GM12878 (cell line): ENCODE measurements around the gene SHROOM2. TPM values are rescaled to one million over a fixed set of nuclear protein-coding genes. Genes with fewer than 3 reads are reported as not detected.

Experiments used
- ATAC-seq: fragments of 200-7000 bp; cut with Tn5 transposase; 3 replicates; pipeline ENCODE4 v1.9.1; 2020; ENCODE audit warnings: mild to moderate bottlenecking, moderate library complexity
- BruUV-seq: library from RNA; stranded (reverse); fragments of 400-500 nt; replicated peaks from 2 replicates; lab custom pipeline; 2021; lab: Mats Ljungman, UMichigan
- CTCF ChIA-PET: fragments of 300-600 bp; sonication (Branson Sonifier 250); formaldehyde crosslinking; extraction: SDS; loops from one replicate; lab custom pipeline; 2021; ENCODE audit warnings: inconsistent platforms; lab: Yijun Ruan, JAX
- POLR2A ChIA-PET: fragments of 350-600 bp; formaldehyde crosslinking; extraction: SDS; loops from one replicate; lab custom pipeline; 2021; ENCODE audit warnings: inconsistent platforms; lab: Charles Lee
- RAD21 ChIA-PET: fragments of 300-600 bp; sonication (Branson Sonifier 250); formaldehyde crosslinking; loops from one replicate; lab custom pipeline; 2023; ENCODE audit warnings: antibody characterized with exemption; ENCODE audit not compliant: unreplicated experiment; lab: Charles Lee
- SMC1A ChIA-PET: fragments of 300-600 bp; sonication (Branson Sonifier 250); formaldehyde crosslinking; loops from one replicate; lab custom pipeline; 2023; ENCODE audit not compliant: unreplicated experiment, uncharacterized antibody; lab: Charles Lee
- DNase-seq: peaks from one replicate; pipeline ENCODE4 v3.0.0-alpha.2; 2011; ENCODE audit warnings: low read depth, low spot score
- FAIRE-seq: peaks from 3 replicates; lab custom pipeline; 2011; peaks lifted over from hg19 to GRCh38; lab: Jason Lieb, UNC
- H2AFZ ChIP-seq: 2 replicates; pipeline ENCODE4 v1.6.0; 2011; ENCODE audit warnings: low read depth, low read length, control low read depth; ENCODE audit not compliant: control insufficient read depth
- H3K27ac ChIP-seq: 2 replicates; pipeline ENCODE4 v1.5.1; 2011; ENCODE audit warnings: control low read depth; ENCODE audit not compliant: control insufficient read depth, insufficient read depth
- H3K27me3 ChIP-seq, 2 experiments: replicated peaks in 1 of 2; 2 replicates each; pipeline versions ENCODE4 v1.6.0 to v1.6.1; 2011; ENCODE audit warnings: low read length in 1 of 2; ENCODE audit not compliant: control insufficient read depth in 2 of 2, insufficient read depth in 2 of 2
- H3K36me3 ChIP-seq, 2 experiments: 2 replicates each; pipeline ENCODE4 v1.5.1; 2011; ENCODE audit warnings: low read length in 1 of 2; ENCODE audit not compliant: control insufficient read depth in 2 of 2, insufficient read depth in 2 of 2
- H3K4me1 ChIP-seq: 2 replicates; pipeline ENCODE4 v1.6.1; 2011; ENCODE audit warnings: mild to moderate bottlenecking, low read length, moderate library complexity, mixed read lengths; ENCODE audit not compliant: control insufficient read depth, insufficient read depth
- H3K4me2 ChIP-seq: 2 replicates; pipeline ENCODE4 v1.6.0; 2011; ENCODE audit warnings: control low read depth; ENCODE audit not compliant: control insufficient read depth, insufficient read depth
- H3K4me3 ChIP-seq: fragments of 200-600 bp; sonication (generic); 2 replicates; pipeline ENCODE4 v1.5.1; 2016
- H3K79me2 ChIP-seq: 2 replicates; pipeline ENCODE4 v1.6.0; 2011; ENCODE audit warnings: low read length; ENCODE audit not compliant: control insufficient read depth, insufficient read depth
- H3K9ac ChIP-seq: 2 replicates; pipeline ENCODE4 v1.8.0; 2011; ENCODE audit warnings: low read length, control low read depth, mixed read lengths; ENCODE audit not compliant: control insufficient read depth, insufficient read depth
- H3K9me3 ChIP-seq: replicated peaks from 3 replicates; pipeline ENCODE4 v1.5.1; 2011; ENCODE audit warnings: mild to moderate bottlenecking, low read length; ENCODE audit not compliant: control insufficient read depth, insufficient read depth
- H4K20me1 ChIP-seq: 2 replicates; pipeline ENCODE4 v1.6.0; 2011; ENCODE audit not compliant: control insufficient read depth, insufficient read depth
- BCL11A ChIP-seq: IDR thresholded peaks from 2 replicates; pipeline ENCODE4 v1.6.1; 2011; ENCODE audit warnings: low read depth, low read length
- DPF2 ChIP-seq: fragments of 450-650 bp; IDR thresholded peaks from 2 replicates; pipeline ENCODE4 v1.6.1; 2017; ENCODE audit warnings: mild to moderate bottlenecking
- NBN ChIP-seq: fragments of 450-650 bp; IDR thresholded peaks from 2 replicates; pipeline ENCODE4 v1.6.1; 2016
- NFXL1 ChIP-seq: fragments of 450-650 bp; IDR thresholded peaks from 2 replicates; pipeline ENCODE4 v1.6.1; 2017; ENCODE audit warnings: antibody characterized with exemption, mild to moderate bottlenecking, borderline replicate concordance
- POLR2AphosphoS2 ChIP-seq: IDR thresholded peaks from 2 replicates; pipeline ENCODE4 v1.6.1; 2011; ENCODE audit warnings: low read depth, mild to moderate bottlenecking, low read length, improper control_type of control experiment, moderate library complexity
- POLR2AphosphoS5 ChIP-seq: IDR thresholded peaks from 2 replicates; pipeline ENCODE4 v1.6.1; 2011; ENCODE audit warnings: mild to moderate bottlenecking, low read length, inconsistent platforms
- RELA ChIP-seq: fragments of 450-650 bp; IDR thresholded peaks from 2 replicates; pipeline ENCODE4 v1.8.0; 2014; ENCODE audit warnings: borderline replicate concordance; ENCODE audit not compliant: partially characterized antibody
- RUNX3 ChIP-seq: IDR thresholded peaks from 2 replicates; pipeline ENCODE4 v1.6.1; 2012; ENCODE audit warnings: low read length, inconsistent platforms
- SMAD1 ChIP-seq: fragments of 450-650 bp; IDR thresholded peaks from 2 replicates; pipeline ENCODE4 v1.6.1; 2018; ENCODE audit warnings: mild to moderate bottlenecking, low read depth; ENCODE audit not compliant: partially characterized antibody
- ZNF207 ChIP-seq: fragments of 450-650 bp; IDR thresholded peaks from 2 replicates; pipeline ENCODE4 v1.6.1; 2014; ENCODE audit warnings: antibody characterized with exemption, mild to moderate bottlenecking, borderline replicate concordance
- ZNF274 ChIP-seq: IDR thresholded peaks from one replicate; pipeline ENCODE4 v1.8.0; 2011; ENCODE audit not compliant: insufficient read length, insufficient read depth
- WGBS: methylation state at CpG from one replicate; pipeline ENCODE4 v1.1.6; 2016; ENCODE audit warnings: low lambda C conversion rate; ENCODE audit not compliant: insufficient replicate concordance, insufficient coverage; ENCODE audit errors: missing lambda C conversion rate; 5-methylcytosine and 5-hydroxymethylcytosine counted together
- in situ Hi-C: fragments of 300-500 bp; cut with MboI; formaldehyde crosslinking; loops from 9 replicates; pipeline ENCODE4 v1.14.3; 2018; ENCODE audit warnings: mixed read lengths
- intact Hi-C: fragments of 100-400 bp; cut with micrococcal nuclease; formaldehyde crosslinking; loops from one replicate; pipeline ENCODE4 v1.14.2; 2022; ENCODE audit not compliant: unreplicated experiment
- polyA plus RNA-seq, 11 experiments: library from polyadenylated mRNA; depleted of rRNA in 4 of 11; unstranded in 6 of 11; stranded (reverse) in 5 of 11; fragments of >200 nt; fragmentation: Nextera tagmentation in 4 of 11; fragmentation: Illumina TruSeq in 1 of 11; extraction: Ambion mirVana in 4 of 11; extraction: Trizol in 1 of 11; gene quantifications; 1 replicate in 1 of 11; 2 replicates in 10 of 11; pipeline versions ENCODE4 v1.2.1 to v1.2.3, GENCODE V29; 2011 to 2016; ENCODE audit warnings: inconsistent platforms in 2 of 11, missing spikeins in 2 of 11, low read depth in 1 of 11
- total RNA-seq, 4 experiments: library from RNA; depleted of rRNA in 3 of 4; stranded (reverse); fragments of >200 nt in 3 of 4; fragmentation: Illumina TruSeq in 1 of 4; extraction: Trizol in 1 of 4; gene quantifications; 2 replicates each; pipeline versions ENCODE4 v1.2.1 to v1.2.3, GENCODE V29; 2013 to 2021
- TF ChIP-seq, protein P1 (sequence below): fragments of 450-650 bp; IDR thresholded peaks from 2 replicates; pipeline ENCODE4 v1.6.1; 2017; ENCODE audit warnings: low read depth, mild to moderate bottlenecking, moderate library complexity
- TF ChIP-seq, protein P2 (sequence below): IDR thresholded peaks from 2 replicates; pipeline ENCODE4 v1.6.1; 2012; ENCODE audit warnings: low read length, inconsistent platforms
- TF ChIP-seq, protein P3 (sequence below): fragments of 450-650 bp; IDR thresholded peaks from 2 replicates; pipeline ENCODE4 v1.6.1; 2018; ENCODE audit warnings: borderline replicate concordance, mild to moderate bottlenecking; ENCODE audit not compliant: partially characterized antibody
- TF ChIP-seq, protein P4 (sequence below): fragments of 150-350 bp; IDR thresholded peaks from 2 replicates; pipeline ENCODE4 v1.6.1; 2016; ENCODE audit warnings: low read depth, low read length

The SHROOM2 gene
- total and polyA plus RNA-seq, 10 of the 15 experiments (the other 5 are each of a cell fraction or from before 2014, with no cell fraction given) = under 0.01 to 0.15 (median 0.09) TPM; not detected in 2

DNA sequence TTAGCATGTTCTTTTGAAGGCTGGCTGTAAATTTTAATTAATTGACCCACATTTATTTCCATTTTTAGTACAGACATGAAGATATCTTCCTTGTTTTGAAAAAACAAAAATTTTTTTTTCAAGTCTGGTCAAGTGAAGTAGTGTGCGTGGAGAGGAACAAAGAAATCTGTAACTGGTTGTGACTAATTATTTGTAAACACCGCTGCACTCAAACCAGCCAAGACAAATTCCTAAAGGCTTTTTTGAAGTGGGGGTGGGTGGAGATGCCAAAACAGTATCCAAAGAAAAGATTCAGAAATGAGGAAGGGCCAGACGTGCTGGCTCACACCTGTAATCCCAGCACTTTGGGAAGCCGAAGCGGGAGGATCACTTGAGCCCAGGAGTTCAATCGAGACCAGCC lies 88.3 kb downstream of the SHROOM2 start (continued):
- TF ChIP-seq NFXL1 = no peak
- TF ChIP-seq BCL11A = no peak

DNA sequence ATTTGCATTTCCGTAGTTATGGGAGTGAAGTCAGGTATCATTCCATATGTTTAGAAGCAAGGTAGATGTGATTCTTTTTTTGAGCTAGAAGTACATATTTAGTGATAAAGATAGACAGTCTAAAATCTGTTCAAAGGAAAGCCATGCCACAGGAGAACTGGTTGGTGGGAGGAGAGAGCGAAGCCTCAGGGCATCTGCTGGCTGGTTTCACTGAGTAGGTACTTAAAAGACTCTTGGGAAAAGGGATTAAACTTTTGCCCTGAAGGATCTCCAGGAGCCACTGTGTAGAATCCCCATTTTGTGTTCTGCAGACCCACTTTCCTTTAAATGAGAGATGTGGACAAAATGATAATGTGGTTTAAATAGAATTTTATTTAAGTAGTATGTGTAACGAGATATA lies 89.6 kb downstream of the SHROOM2 start:
- Histone ChIP-seq H4K20me1 (no peaks in the 10 kb centered on the region), H3K36me3 (no peaks in the 10 kb centered on the region), H3K4me3 (no peak overlapping the region), H3K27ac (no peak overlapping the region), H3K4me1 (no peaks in the 10 kb centered on the region), H2AFZ (no peak overlapping the region), H3K27me3 (peaks cover 0 to 3% of the 10 kb centered on the region in 2 experiments; a peak in 2 of 4 replicates), H3K9ac (no peak overlapping the region), H3K9me3 (no peaks in the 10 kb centered on the region), H3K79me2 (no peaks in the 10 kb centered on the region), H3K4me2 (no peak overlapping the region)
- 26% methylated on average over 3 of the region's 3 CpGs for WGBS
- ChIA-PET CTCF (interaction anchor here (1.0 to 1.2 kb wide), 2 partner anchors 8 to 10 kb away, joined by 3 read pairs; no protein-coding TSS in a partner anchor), POLR2A (no interaction called here), RAD21 (interaction anchor here (1.4 kb wide), 1 partner anchor 242 kb away, joined by 4 read pairs; no protein-coding TSS in a partner anchor), SMC1A (interaction anchor here (1.5 kb wide), 2 partner anchors 244 to 1060 kb away, joined by 3 to 5 read pairs; no protein-coding TSS in a partner anchor)
- no peak for ATAC-seq
- intact Hi-C loops = no loop called here
- FAIRE-seq = no peak
- no TSS peak for BruUV-seq
- in situ Hi-C loops = loop anchor here (5.0 kb wide), 1 partner anchor 242 kb away; no protein-coding TSS in a partner anchor
- no peak for DNase-seq
- TF ChIP-seq SMAD1 (no peak), RUNX3 (no peak), DPF2 (no peak), RELA (no peak), ZNF207 (no peak), POLR2AphosphoS5 (no peak), NBN (no peak), ZNF274 (no peak), POLR2AphosphoS2 (no peak)
- TF ChIP-seq, protein P1, sequence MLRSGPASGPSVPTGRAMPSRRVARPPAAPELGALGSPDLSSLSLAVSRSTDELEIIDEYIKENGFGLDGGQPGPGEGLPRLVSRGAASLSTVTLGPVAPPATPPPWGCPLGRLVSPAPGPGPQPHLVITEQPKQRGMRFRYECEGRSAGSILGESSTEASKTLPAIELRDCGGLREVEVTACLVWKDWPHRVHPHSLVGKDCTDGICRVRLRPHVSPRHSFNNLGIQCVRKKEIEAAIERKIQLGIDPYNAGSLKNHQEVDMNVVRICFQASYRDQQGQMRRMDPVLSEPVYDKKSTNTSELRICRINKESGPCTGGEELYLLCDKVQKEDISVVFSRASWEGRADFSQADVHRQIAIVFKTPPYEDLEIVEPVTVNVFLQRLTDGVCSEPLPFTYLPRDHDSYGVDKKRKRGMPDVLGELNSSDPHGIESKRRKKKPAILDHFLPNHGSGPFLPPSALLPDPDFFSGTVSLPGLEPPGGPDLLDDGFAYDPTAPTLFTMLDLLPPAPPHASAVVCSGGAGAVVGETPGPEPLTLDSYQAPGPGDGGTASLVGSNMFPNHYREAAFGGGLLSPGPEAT = no peak
- TF ChIP-seq, protein P2, sequence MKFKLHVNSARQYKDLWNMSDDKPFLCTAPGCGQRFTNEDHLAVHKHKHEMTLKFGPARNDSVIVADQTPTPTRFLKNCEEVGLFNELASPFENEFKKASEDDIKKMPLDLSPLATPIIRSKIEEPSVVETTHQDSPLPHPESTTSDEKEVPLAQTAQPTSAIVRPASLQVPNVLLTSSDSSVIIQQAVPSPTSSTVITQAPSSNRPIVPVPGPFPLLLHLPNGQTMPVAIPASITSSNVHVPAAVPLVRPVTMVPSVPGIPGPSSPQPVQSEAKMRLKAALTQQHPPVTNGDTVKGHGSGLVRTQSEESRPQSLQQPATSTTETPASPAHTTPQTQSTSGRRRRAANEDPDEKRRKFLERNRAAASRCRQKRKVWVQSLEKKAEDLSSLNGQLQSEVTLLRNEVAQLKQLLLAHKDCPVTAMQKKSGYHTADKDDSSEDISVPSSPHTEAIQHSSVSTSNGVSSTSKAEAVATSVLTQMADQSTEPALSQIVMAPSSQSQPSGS = no peak
- TF ChIP-seq, protein P3, sequence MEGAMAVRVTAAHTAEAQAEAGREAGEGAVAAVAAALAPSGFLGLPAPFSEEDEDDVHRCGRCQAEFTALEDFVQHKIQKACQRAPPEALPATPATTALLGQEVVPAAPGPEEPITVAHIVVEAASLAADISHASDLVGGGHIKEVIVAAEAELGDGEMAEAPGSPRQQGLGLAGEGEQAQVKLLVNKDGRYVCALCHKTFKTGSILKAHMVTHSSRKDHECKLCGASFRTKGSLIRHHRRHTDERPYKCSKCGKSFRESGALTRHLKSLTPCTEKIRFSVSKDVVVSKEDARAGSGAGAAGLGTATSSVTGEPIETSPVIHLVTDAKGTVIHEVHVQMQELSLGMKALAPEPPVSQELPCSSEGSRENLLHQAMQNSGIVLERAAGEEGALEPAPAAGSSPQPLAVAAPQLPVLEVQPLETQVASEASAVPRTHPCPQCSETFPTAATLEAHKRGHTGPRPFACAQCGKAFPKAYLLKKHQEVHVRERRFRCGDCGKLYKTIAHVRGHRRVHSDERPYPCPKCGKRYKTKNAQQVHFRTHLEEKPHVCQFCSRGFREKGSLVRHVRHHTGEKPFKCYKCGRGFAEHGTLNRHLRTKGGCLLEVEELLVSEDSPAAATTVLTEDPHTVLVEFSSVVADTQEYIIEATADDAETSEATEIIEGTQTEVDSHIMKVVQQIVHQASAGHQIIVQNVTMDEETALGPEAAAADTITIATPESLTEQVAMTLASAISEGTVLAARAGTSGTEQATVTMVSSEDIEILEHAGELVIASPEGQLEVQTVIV = no peak
- TF ChIP-seq, protein P4, sequence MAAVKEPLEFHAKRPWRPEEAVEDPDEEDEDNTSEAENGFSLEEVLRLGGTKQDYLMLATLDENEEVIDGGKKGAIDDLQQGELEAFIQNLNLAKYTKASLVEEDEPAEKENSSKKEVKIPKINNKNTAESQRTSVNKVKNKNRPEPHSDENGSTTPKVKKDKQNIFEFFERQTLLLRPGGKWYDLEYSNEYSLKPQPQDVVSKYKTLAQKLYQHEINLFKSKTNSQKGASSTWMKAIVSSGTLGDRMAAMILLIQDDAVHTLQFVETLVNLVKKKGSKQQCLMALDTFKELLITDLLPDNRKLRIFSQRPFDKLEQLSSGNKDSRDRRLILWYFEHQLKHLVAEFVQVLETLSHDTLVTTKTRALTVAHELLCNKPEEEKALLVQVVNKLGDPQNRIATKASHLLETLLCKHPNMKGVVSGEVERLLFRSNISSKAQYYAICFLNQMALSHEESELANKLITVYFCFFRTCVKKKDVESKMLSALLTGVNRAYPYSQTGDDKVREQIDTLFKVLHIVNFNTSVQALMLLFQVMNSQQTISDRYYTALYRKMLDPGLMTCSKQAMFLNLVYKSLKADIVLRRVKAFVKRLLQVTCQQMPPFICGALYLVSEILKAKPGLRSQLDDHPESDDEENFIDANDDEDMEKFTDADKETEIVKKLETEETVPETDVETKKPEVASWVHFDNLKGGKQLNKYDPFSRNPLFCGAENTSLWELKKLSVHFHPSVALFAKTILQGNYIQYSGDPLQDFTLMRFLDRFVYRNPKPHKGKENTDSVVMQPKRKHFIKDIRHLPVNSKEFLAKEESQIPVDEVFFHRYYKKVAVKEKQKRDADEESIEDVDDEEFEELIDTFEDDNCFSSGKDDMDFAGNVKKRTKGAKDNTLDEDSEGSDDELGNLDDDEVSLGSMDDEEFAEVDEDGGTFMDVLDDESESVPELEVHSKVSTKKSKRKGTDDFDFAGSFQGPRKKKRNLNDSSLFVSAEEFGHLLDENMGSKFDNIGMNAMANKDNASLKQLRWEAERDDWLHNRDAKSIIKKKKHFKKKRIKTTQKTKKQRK = no peak
